Measurements from ENCODE around the gene RNF166.

RNF166 gene

DNA sequence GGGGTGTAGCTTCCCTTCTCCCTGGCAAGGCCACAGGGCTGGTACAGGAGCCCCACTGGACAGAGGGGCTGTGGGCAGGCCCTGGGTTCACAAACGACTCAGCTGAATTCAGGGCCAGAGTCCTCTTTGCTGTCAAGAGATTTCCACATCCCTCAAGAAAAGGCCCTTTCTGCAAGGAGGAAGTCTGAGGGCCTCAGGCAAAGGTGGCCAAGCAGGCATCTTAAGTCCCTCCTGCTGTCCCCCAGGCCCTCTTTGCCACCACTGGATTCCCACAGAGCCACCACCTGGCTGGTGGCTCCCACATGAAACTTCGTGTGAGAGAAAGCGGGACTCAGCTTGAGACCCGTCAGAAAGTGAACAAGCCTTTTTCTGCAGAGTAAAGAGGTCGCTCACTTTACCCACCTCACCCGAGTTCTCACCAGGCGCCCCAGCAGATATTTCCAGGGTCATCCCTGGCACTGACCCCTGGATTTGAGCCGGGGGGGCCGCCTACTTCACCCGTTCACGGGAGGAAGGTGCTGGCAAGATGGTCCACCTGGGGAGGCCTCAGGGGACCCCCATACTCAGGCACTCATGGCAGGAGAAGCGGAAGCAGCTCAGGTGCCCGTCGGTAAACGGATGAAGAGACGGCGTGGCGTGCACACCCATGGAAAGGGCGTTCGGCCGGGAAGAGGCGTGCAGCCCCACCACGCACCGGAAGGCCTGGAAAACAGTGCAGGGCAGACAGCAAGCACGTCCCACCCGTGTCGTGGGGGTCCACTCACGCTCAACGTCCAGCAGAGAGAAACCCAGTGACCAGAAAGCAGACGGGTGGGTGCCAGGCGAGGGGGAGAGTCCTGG lies 3.6 kb downstream of the RNF166 start:
- Histone ChIP-seq H3K79me1 (ENCODE audit: low read length) (peaks cover 12% of the 10 kb centered on the region), H3K4me1 (ENCODE audit: control insufficient read depth, low read depth, low read length) (no peaks in the 10 kb centered on the region), H2BK5ac (ENCODE audit: low read length) (no peak overlapping the region), H3K27me3 (ENCODE audit: insufficient read depth, low read length, poor library complexity) (no peaks in the 10 kb centered on the region), H3K18ac (ENCODE audit: low read length) (no peak overlapping the region), H2BK15ac (replicated peaks; ENCODE audit: low read depth) (no peak overlapping the region), H3K56ac (ENCODE audit: low read length) (no peak overlapping the region), H2AK5ac (ENCODE audit: low read length) (no peak overlapping the region), H3K27ac (ENCODE audit: low read depth, low read length) (no peak overlapping the region), H4K8ac (ENCODE audit: low read depth, low read length) (no peak overlapping the region), H3K9ac (ENCODE audit: low read length) (no peak overlapping the region), H3K36me3 (ENCODE audit: control insufficient read depth, insufficient read depth, low read length) (no peaks in the 10 kb centered on the region), H3K79me2 (ENCODE audit: control insufficient read depth, insufficient read depth, low read length) (peaks cover 8% of the 10 kb centered on the region), H2BK120ac (ENCODE audit: low read depth, low read length) (no peak overlapping the region), H3K23ac (ENCODE audit: low read length) (no peak overlapping the region), H3K4me3 (ENCODE audit: low read length) (no peak overlapping the region), H4K5ac (ENCODE audit: low read length) (no peak overlapping the region), H3K4ac (ENCODE audit: low read depth, low read length) (no peak overlapping the region), H3K4me2 (ENCODE audit: low read length) (no peak overlapping the region)
- no CpG with 5 or more reads among the region's 31 CpGs for WGBS (ENCODE audit: extremely low coverage, insufficient coverage, low lambda C conversion rate)
- DNase-seq, result no peak

DNA sequence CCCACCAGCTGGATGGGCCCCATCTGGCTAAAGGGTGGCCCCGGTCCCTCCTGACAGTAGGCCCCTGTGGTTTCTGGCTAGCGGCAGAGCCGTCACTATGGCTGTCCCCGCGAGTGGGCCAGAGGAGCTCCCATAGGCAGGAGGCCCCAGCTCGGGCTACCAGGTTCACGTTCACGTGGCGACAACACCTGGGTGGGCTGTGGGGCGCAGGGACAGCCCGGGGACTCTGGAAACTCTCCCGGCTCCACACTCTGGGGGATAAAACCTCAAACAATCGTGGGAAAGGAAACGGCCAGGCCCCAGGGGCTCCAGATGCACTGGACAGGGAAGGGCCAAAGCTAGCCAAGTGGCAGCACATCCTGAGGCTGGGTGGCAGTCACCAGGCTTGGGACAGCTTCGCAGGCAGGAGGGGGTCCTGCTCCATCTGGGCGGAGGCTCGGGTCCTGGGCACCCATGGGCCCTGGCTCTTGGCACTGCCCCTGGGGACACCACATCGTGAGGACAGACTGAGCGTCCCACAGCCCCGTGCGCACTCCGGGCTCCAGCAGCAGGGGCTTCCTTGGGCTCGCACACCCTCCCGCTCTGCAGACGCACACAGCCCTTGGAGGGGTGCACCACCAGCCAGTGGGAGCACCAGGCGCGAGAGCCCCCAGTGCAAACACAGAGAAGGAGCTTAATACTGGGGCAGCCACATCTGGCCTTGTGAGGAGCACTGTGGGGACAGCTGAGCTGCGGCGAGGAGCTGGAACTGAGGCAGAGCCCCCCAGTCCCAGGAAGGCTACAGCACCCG lies 4.4 kb downstream of the RNF166 start:
- no peak overlapping the region for H2AK5ac ChIP-seq (ENCODE audit: low read length)
- no peaks in the 10 kb centered on the region for H3K4me1 ChIP-seq (ENCODE audit: control insufficient read depth, low read depth, low read length)
- H3K23ac ChIP-seq (ENCODE audit: low read length), result no peak overlapping the region
- H3K9ac ChIP-seq (ENCODE audit: low read length), result no peak overlapping the region
- no peak overlapping the region for H2BK15ac ChIP-seq (replicated peaks; ENCODE audit: low read depth)
- no peak overlapping the region for H3K56ac ChIP-seq (ENCODE audit: low read length)
- H2BK120ac ChIP-seq (ENCODE audit: low read depth, low read length), result no peak overlapping the region
- H2BK5ac ChIP-seq (ENCODE audit: low read length), result no peak overlapping the region
- H3K27me3 ChIP-seq (ENCODE audit: insufficient read depth, low read length, poor library complexity), result no peaks in the 10 kb centered on the region
- peaks cover 4% of the 10 kb centered on the region for H3K79me2 ChIP-seq (ENCODE audit: control insufficient read depth, insufficient read depth, low read length)
- H3K79me1 ChIP-seq (ENCODE audit: low read length), result peaks cover 7% of the 10 kb centered on the region
- no peak overlapping the region for H4K5ac ChIP-seq (ENCODE audit: low read length)
- no peak overlapping the region for H3K4me2 ChIP-seq (ENCODE audit: low read length)
- no peak overlapping the region for H3K18ac ChIP-seq (ENCODE audit: low read length)
- H3K4me3 ChIP-seq (ENCODE audit: low read length), result no peak overlapping the region
- DNase-seq, result no peak
- no peak overlapping the region for H4K8ac ChIP-seq (ENCODE audit: low read depth, low read length)
- no peak overlapping the region for H3K27ac ChIP-seq (ENCODE audit: low read depth, low read length)
- H3K4ac ChIP-seq (ENCODE audit: low read depth, low read length), result no peak overlapping the region
- no CpG with 5 or more reads among the region's 30 CpGs for WGBS (ENCODE audit: extremely low coverage, insufficient coverage, low lambda C conversion rate)
- H3K36me3 ChIP-seq (ENCODE audit: control insufficient read depth, insufficient read depth, low read length), result no peaks in the 10 kb centered on the region

DNA sequence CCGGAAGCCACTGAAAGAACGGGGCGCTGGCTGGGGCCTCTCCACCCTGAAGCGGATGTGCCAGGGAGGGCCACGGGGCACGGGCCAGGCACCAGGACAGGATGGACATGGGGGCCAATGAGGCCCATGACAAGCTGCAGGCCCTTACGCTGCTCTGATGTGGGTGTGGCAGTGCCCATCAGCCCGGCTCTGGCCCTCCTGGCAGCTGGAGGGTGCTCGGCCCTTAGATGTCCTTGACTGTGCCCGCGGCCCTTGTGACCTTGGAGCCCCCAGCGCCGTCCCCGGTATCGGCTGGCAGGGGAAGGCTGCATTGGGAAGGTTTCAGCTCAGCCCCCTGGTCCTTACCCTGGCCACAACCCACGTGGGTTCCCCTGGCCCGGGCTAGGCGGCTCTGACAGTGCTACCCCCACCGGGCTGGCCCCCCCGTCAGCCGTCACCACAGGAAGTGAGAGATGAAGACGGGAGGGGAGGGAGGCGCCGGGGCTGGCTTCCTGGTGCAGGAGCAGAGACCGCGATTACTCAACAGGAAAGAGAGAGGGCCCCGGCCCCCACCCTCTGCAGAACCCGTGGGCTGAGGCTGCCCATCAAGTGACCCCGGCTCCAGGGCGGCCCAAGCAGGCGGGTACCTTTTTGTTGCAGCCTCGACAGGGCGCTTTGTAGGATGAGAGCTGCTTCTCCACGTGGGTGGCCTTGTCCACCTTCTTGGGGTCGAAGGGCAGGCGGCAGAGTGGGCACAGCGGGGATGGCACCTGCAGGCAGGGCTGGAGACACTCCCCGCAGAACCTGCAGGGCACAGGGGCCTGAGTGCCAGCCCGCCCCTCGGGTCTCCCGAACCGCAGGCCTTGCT lies 5.3 kb downstream of the RNF166 start:
- Histone ChIP-seq H4K8ac (ENCODE audit: low read depth, low read length) (no peak overlapping the region), H3K4ac (ENCODE audit: low read depth, low read length) (no peak overlapping the region), H4K5ac (ENCODE audit: low read length) (no peak overlapping the region), H3K27ac (ENCODE audit: low read depth, low read length) (no peak overlapping the region), H2AK5ac (ENCODE audit: low read length) (no peak overlapping the region), H3K4me1 (ENCODE audit: control insufficient read depth, low read depth, low read length) (no peaks in the 10 kb centered on the region), H2BK5ac (ENCODE audit: low read length) (no peak overlapping the region), H3K9ac (ENCODE audit: low read length) (no peak overlapping the region), H2BK120ac (ENCODE audit: low read depth, low read length) (no peak overlapping the region), H3K4me3 (ENCODE audit: low read length) (no peak overlapping the region), H3K23ac (ENCODE audit: low read length) (no peak overlapping the region), H3K36me3 (ENCODE audit: control insufficient read depth, insufficient read depth, low read length) (no peaks in the 10 kb centered on the region), H3K4me2 (ENCODE audit: low read length) (no peak overlapping the region), H3K79me2 (ENCODE audit: control insufficient read depth, insufficient read depth, low read length) (peaks cover 2% of the 10 kb centered on the region), H3K27me3 (ENCODE audit: insufficient read depth, low read length, poor library complexity) (no peaks in the 10 kb centered on the region), H3K56ac (ENCODE audit: low read length) (no peak overlapping the region), H3K18ac (ENCODE audit: low read length) (no peak overlapping the region), H2BK15ac (replicated peaks; ENCODE audit: low read depth) (no peak overlapping the region), H3K79me1 (ENCODE audit: low read length) (peaks cover 4% of the 10 kb centered on the region)
- DNase-seq, result no peak
- no CpG with 5 or more reads among the region's 42 CpGs for WGBS (ENCODE audit: extremely low coverage, insufficient coverage, low lambda C conversion rate)

DNA sequence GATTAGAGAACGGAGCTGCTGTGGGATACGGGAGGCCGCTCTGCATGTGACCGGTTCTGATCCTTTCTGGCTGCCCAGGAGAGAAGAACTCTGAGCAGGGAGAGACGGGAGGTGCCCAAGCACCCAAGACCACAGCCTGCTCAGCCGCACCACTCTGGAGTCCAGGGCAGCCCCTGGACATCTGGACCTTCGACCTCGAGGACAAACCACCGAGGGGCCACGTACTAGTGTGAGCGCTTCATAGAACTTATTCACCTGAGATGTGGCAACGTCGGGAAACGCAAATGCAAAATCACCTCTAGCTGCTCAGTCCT lies 5.9 kb downstream of the RNF166 start:
- no peak overlapping the region for H3K23ac ChIP-seq (ENCODE audit: low read length)
- H3K79me2 ChIP-seq (ENCODE audit: control insufficient read depth, insufficient read depth, low read length), result peaks cover 2% of the 10 kb centered on the region

DNA sequence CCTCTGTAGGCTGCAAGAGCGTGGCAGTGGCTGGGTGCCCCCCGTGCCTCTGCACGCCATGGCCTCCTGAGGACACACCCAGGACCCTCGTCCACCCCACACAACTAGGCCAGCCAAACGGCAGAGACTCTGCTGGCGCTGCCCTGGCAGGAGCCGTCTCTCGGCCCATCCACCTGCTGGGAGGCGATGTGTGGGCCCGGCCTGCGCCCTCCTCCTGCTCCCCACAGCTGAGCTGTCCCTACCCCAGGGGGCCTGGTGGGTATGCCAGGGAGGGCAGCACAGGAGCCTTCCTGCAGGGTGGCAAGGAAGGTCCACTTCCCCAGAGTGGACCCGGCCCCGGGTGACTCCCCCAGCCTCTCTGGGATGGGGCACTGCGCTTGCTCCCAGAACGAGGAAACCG lies 7.0 kb downstream of the RNF166 start:
- Histone ChIP-seq H3K23ac (ENCODE audit: low read length) (no peak overlapping the region), H3K4me3 (ENCODE audit: low read length) (no peak overlapping the region), H3K27me3 (ENCODE audit: insufficient read depth, low read length, poor library complexity) (no peaks in the 10 kb centered on the region), H4K8ac (ENCODE audit: low read depth, low read length) (no peak overlapping the region), H2BK5ac (ENCODE audit: low read length) (no peak overlapping the region), H3K27ac (ENCODE audit: low read depth, low read length) (no peak overlapping the region), H3K4me1 (ENCODE audit: control insufficient read depth, low read depth, low read length) (no peaks in the 10 kb centered on the region), H3K4me2 (ENCODE audit: low read length) (no peak overlapping the region), H3K4ac (ENCODE audit: low read depth, low read length) (no peak overlapping the region), H3K79me2 (ENCODE audit: control insufficient read depth, insufficient read depth, low read length) (no peaks in the 10 kb centered on the region), H3K36me3 (ENCODE audit: control insufficient read depth, insufficient read depth, low read length) (no peaks in the 10 kb centered on the region), H2AK5ac (ENCODE audit: low read length) (no peak overlapping the region), H3K56ac (ENCODE audit: low read length) (no peak overlapping the region), H3K18ac (ENCODE audit: low read length) (no peak overlapping the region), H2BK15ac (replicated peaks; ENCODE audit: low read depth) (no peak overlapping the region), H3K79me1 (ENCODE audit: low read length) (no peaks in the 10 kb centered on the region), H4K5ac (ENCODE audit: low read length) (no peak overlapping the region), H2BK120ac (ENCODE audit: low read depth, low read length) (no peak overlapping the region), H3K9ac (ENCODE audit: low read length) (no peak overlapping the region)
- WGBS (ENCODE audit: extremely low coverage, insufficient coverage, low lambda C conversion rate), result no CpG with 5 or more reads among the region's 16 CpGs
- DNase-seq, result no peak

More for the DNA sequence above, 5.9 kb downstream of the RNF166 start:
- no peak overlapping the region for H3K4me2 ChIP-seq (ENCODE audit: low read length)
- H3K4ac ChIP-seq (ENCODE audit: low read depth, low read length), result no peak overlapping the region
- no peak overlapping the region for H2BK120ac ChIP-seq (ENCODE audit: low read depth, low read length)
- no peak overlapping the region for H3K18ac ChIP-seq (ENCODE audit: low read length)
- no peak for DNase-seq
- no peak overlapping the region for H2BK15ac ChIP-seq (replicated peaks; ENCODE audit: low read depth)
- no peak overlapping the region for H3K27ac ChIP-seq (ENCODE audit: low read depth, low read length)
- no peaks in the 10 kb centered on the region for H3K4me1 ChIP-seq (ENCODE audit: control insufficient read depth, low read depth, low read length)
- H3K79me1 ChIP-seq (ENCODE audit: low read length), result peaks cover 4% of the 10 kb centered on the region
- no peak overlapping the region for H2BK5ac ChIP-seq (ENCODE audit: low read length)
- no peak overlapping the region for H4K8ac ChIP-seq (ENCODE audit: low read depth, low read length)
- no peaks in the 10 kb centered on the region for H3K36me3 ChIP-seq (ENCODE audit: control insufficient read depth, insufficient read depth, low read length)
- H3K9ac ChIP-seq (ENCODE audit: low read length), result no peak overlapping the region
- no peak overlapping the region for H3K4me3 ChIP-seq (ENCODE audit: low read length)
- no peak overlapping the region for H4K5ac ChIP-seq (ENCODE audit: low read length)
- no peak overlapping the region for H2AK5ac ChIP-seq (ENCODE audit: low read length)
- no peaks in the 10 kb centered on the region for H3K27me3 ChIP-seq (ENCODE audit: insufficient read depth, low read length, poor library complexity)
- WGBS (ENCODE audit: extremely low coverage, insufficient coverage, low lambda C conversion rate), result no CpG with 5 or more reads among the region's 14 CpGs
- H3K56ac ChIP-seq (ENCODE audit: low read length), result no peak overlapping the region
